Osteocyte (in vitro differentiated cells): ENCODE measurements around the gene RAB3C. TPM values are rescaled to one million over a fixed set of nuclear protein-coding genes. Genes with fewer than 3 reads are reported as not detected.

Experiments
- DNase-seq: peaks from one replicate; pipeline ENCODE4 v3.0.0; 2021; ENCODE audit warnings: mixed read lengths; ENCODE audit not compliant: unreplicated experiment; ENCODE audit errors: extremely low spot score
- H3K27ac Mint-ChIP-seq: one replicate; pipeline ENCODE4 v1.8.0; 2021; ENCODE audit warnings: mild to moderate bottlenecking, mixed read lengths; ENCODE audit not compliant: unreplicated experiment
- H3K27me3 Mint-ChIP-seq: one replicate; pipeline ENCODE4 v1.8.0; 2021; ENCODE audit warnings: mixed read lengths; ENCODE audit not compliant: unreplicated experiment
- H3K36me3 Mint-ChIP-seq: one replicate; pipeline ENCODE4 v1.8.0; 2021; ENCODE audit warnings: mixed read lengths; ENCODE audit not compliant: unreplicated experiment
- H3K4me1 Mint-ChIP-seq: one replicate; pipeline ENCODE4 v1.8.0; 2021; ENCODE audit warnings: mixed read lengths; ENCODE audit not compliant: unreplicated experiment
- H3K4me3 Mint-ChIP-seq: one replicate; pipeline ENCODE4 v1.8.0; 2021; ENCODE audit warnings: mild to moderate bottlenecking, moderate library complexity, mixed read lengths; ENCODE audit not compliant: unreplicated experiment
- H3K9me3 Mint-ChIP-seq: one replicate; pipeline ENCODE4 v1.8.0; 2021; ENCODE audit warnings: mixed read lengths; ENCODE audit not compliant: unreplicated experiment
- CTCF ChIP-seq: fragments of 200-600 bp; sonication (generic); IDR thresholded peaks from 2 replicates; pipeline ENCODE4 v1.5.0; 2021; ENCODE audit warnings: antibody characterized with exemption, mild to moderate bottlenecking, moderate library complexity
- total RNA-seq: library from RNA; stranded (reverse); gene quantifications from 2 replicates; pipeline ENCODE4 v1.2.1, GENCODE V29; 2021

RAB3C gene
- total RNA-seq, 1 donor from 2014 or later = not detected

GRCh38 chr5:58754250-58754649 is 171.4 kb downstream of the RAB3C start:
- DNase-seq = no peak
- TF ChIP-seq CTCF = no peak
- Mint-ChIP-seq H3K36me3 (no peaks in the 10 kb centered on the region), H3K4me3 (no peak overlapping the region), H3K27ac (no peak overlapping the region), H3K27me3 (peaks cover 27% of the 10 kb centered on the region), H3K9me3 (no peaks in the 10 kb centered on the region), H3K4me1 (no peaks in the 10 kb centered on the region)

GRCh38 chr5:58755397-58755796 is 172.5 kb downstream of the RAB3C start:
- Mint-ChIP-seq H3K27me3 (peaks cover 28% of the 10 kb centered on the region), H3K4me1 (no peaks in the 10 kb centered on the region), H3K4me3 (no peak overlapping the region), H3K27ac (no peak overlapping the region), H3K36me3 (no peaks in the 10 kb centered on the region), H3K9me3 (no peaks in the 10 kb centered on the region)
- no peak for TF ChIP-seq CTCF
- no peak for DNase-seq

DNA sequence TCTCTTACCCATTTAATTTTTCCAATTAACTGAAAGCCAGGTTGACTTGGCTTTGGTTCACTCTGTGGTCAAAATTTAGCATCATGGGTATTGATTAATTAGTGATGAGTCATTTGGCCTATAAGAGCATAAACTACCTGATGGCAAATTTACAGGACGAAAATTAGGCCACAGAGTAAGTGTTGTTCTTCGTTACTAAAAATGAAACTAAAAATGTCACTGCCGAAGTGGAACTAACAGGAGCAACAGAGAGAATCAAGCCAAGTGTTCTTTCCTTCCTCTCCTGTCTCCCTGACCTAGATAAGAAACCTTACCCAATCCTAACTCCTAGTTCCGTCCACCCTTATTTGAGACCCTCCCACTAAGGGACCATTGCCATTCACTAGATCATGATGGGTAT is 176.9 kb downstream of the RAB3C start:
- no peaks in the 10 kb centered on the region for H3K9me3 Mint-ChIP-seq
- no peak overlapping the region for H3K27ac Mint-ChIP-seq
- no peaks in the 10 kb centered on the region for H3K36me3 Mint-ChIP-seq
- H3K4me1 Mint-ChIP-seq = no peaks in the 10 kb centered on the region
- TF ChIP-seq CTCF = no peak
- H3K27me3 Mint-ChIP-seq = peaks cover 12% of the 10 kb centered on the region
- no peak overlapping the region for H3K4me3 Mint-ChIP-seq
- no peak for DNase-seq

- peaks cover 9% of the 10 kb centered on the region for H3K27me3 Mint-ChIP-seq
- H3K27ac Mint-ChIP-seq = no peak overlapping the region
- TF ChIP-seq CTCF = no peak
- no peaks in the 10 kb centered on the region for H3K4me1 Mint-ChIP-seq
- no peak for DNase-seq
- no peak overlapping the region for H3K4me3 Mint-ChIP-seq
- H3K9me3 Mint-ChIP-seq = no peaks in the 10 kb centered on the region
- H3K36me3 Mint-ChIP-seq = no peaks in the 10 kb centered on the region
These were observed 177.3 kb downstream of the RAB3C start for GRCh38 chr5:58760222-58760621.

- H3K36me3 Mint-ChIP-seq = no peaks in the 10 kb centered on the region
- DNase-seq = no peak
- no peak overlapping the region for H3K27ac Mint-ChIP-seq
- H3K4me1 Mint-ChIP-seq = no peaks in the 10 kb centered on the region
- H3K9me3 Mint-ChIP-seq = no peaks in the 10 kb centered on the region
- TF ChIP-seq CTCF = no peak
- no peak overlapping the region for H3K4me3 Mint-ChIP-seq
- H3K27me3 Mint-ChIP-seq = peaks cover 5% of the 10 kb centered on the region
These were observed 178.5 kb downstream of the RAB3C start for GRCh38 chr5:58761407-58761806.
